HG02973 (cell line): ENCODE measurements around the gene NAV3.
"Not testable (repeated sequence)": the region's sequence is repeated elsewhere in the genome, so short reads cannot be mapped to it uniquely, and the experiment has no call there.

ENCODE experiments used
- ATAC-seq: cut with Tn5 transposase; IDR thresholded peaks from one replicate; pipeline ENCODE4 v1.9.1; 2021; ENCODE audit warnings: moderate library complexity; ENCODE audit not compliant: unreplicated experiment

NAV3 gene

GRCh38 chr12:78038541-78038940, 207.8 kb downstream of the NAV3 start:
- ATAC-seq = no peak

GRCh38 chr12:78038986-78039385, 208.3 kb downstream of the NAV3 start:
- no peak for ATAC-seq

GRCh38 chr12:78040111-78040510, 209.4 kb downstream of the NAV3 start:
- ATAC-seq = no peak

GRCh38 chr12:78050790-78051189, 220.1 kb downstream of the NAV3 start:
- ATAC-seq = no peak

GRCh38 chr12:78055545-78055944, 224.9 kb downstream of the NAV3 start:
- ATAC-seq = no peak

GRCh38 chr12:78057075-78057474, 226.4 kb downstream of the NAV3 start:
- no peak for ATAC-seq

- ATAC-seq = no peak
Measured at GRCh38 chr12:78060186-78060585, 229.5 kb downstream of the NAV3 start.

- ATAC-seq = no peak
Measured at GRCh38 chr12:78062786-78063185, 232.1 kb downstream of the NAV3 start.

GRCh38 chr12:78081590-78082314, 251.1 kb downstream of the NAV3 start:
- no peak for ATAC-seq

GRCh38 chr12:78085542-78086182, 255.0 kb downstream of the NAV3 start:
- ATAC-seq = no peak

GRCh38 chr12:78086553-78087362, 256.1 kb downstream of the NAV3 start:
- ATAC-seq = no peak

GRCh38 chr12:78087363-78087675, 256.6 kb downstream of the NAV3 start:
- ATAC-seq = no peak

- no peak for ATAC-seq
Measured at GRCh38 chr12:78088391-78088832, 257.7 kb downstream of the NAV3 start.

GRCh38 chr12:78090266-78090665, 259.6 kb downstream of the NAV3 start:
- ATAC-seq = no peak

- ATAC-seq = no peak
Measured at GRCh38 chr12:78095623-78096022, 264.9 kb downstream of the NAV3 start.

- no peak for ATAC-seq
Measured at GRCh38 chr12:78096909-78097597, 266.4 kb downstream of the NAV3 start.

- ATAC-seq = no peak
Measured at GRCh38 chr12:78099806-78100205, 269.1 kb downstream of the NAV3 start.

GRCh38 chr12:78101113-78101876, 270.6 kb downstream of the NAV3 start:
- no peak for ATAC-seq

GRCh38 chr12:78101946-78102635, 271.4 kb downstream of the NAV3 start:
- ATAC-seq = no peak

GRCh38 chr12:78102801-78103200, 272.1 kb downstream of the NAV3 start:
- ATAC-seq = not testable (repeated sequence)
